ENCODE data around the gene GNAS-AS1. TPM values are rescaled to one million over a fixed set of nuclear protein-coding genes. Genes with fewer than 3 reads are reported as not detected.

Gene GNAS-AS1
- total RNA-seq, 4 donors from 2014 or later, result 0.55 to 1.1 TPM; not detected in 2

DNA sequence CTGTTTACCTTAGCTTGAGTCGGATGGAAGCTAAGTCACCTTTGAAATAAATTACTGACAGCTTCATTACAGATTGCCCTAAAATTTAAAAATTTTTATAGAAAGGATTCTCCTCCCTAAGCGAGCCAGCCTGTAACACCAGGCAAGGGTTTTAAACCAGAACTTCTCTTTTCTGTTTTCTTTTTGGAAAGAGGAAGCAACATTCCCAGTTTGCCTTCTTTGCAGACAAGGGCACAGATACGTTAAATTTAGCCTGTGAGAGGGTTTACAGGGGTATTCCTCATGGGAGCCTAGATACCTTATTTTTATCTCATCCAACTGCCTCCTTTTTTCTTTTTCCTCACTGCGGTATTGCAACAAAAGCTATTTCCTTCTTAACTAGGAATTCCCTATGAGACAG is 46.8 kb upstream of the GNAS-AS1 start:
- Histone ChIP-seq H3K4me3 (no peak overlapping the region), H3K36me3 (peaks cover 0 to 8% (median 0%) of the 10 kb centered on the region in 4 donors), H3K4me1 (peaks cover 23 to 65% (median 30%) of the 10 kb centered on the region in 4 donors), H3K9me3 (no peaks in the 10 kb centered on the region), H3K27ac (peak overlapping the region in 2 of 4 donors; percentile 5 to 19), H3K27me3 (no peaks in the 10 kb centered on the region)
- TF ChIP-seq CTCF (IDR thresholded peaks at IDR 0.05) (no peak), POLR2A (IDR thresholded peaks at IDR 0.05) (no peak), EP300 (IDR thresholded peaks at IDR 0.05; ENCODE audit: low read depth) (no peak), POLR2AphosphoS5 (IDR thresholded peaks at IDR 0.05) (no peak)
- in situ Hi-C loops (cut with MboI; ENCODE audit: low pct_ligation_motif_present in 1 of 4, low pct_unique_long_range_greater_than_20kb in 1 of 4, low sequenced_read_pairs in 3 of 4) (no loop called here), intact Hi-C loops (cut with DNase I; ENCODE audit: low total_unique reads) (loop anchor here (10.0 kb wide), 1 partner anchor 87 kb away; the partner anchor contains the start of gene NELFCD)
- no peak for DNase-seq
- WGBS, 2 donors (ENCODE audit: low coverage in 1 of 2), result 63 to 64% methylated on average over 3 to 4 of the region's 4 CpGs

GRCh38 chr20:58896820-58897219 is 46.1 kb upstream of the GNAS-AS1 start:
- H3K36me3 ChIP-seq, result peaks cover 0 to 8% (median 0%) of the 10 kb centered on the region in 4 donors
- no peak for TF ChIP-seq CTCF (IDR thresholded peaks at IDR 0.05)
- no peak for TF ChIP-seq EP300 (IDR thresholded peaks at IDR 0.05; ENCODE audit: low read depth)
- TF ChIP-seq POLR2A (IDR thresholded peaks at IDR 0.05), result no peak
- TF ChIP-seq POLR2AphosphoS5 (IDR thresholded peaks at IDR 0.05), result no peak
- H3K27ac ChIP-seq, result no peak overlapping the region
- in situ Hi-C loops (cut with MboI; ENCODE audit: low pct_ligation_motif_present in 1 of 4, low pct_unique_long_range_greater_than_20kb in 1 of 4, low sequenced_read_pairs in 3 of 4) (no loop called here), intact Hi-C loops (cut with DNase I; ENCODE audit: low total_unique reads) (loop anchor here (10.0 kb wide), 1 partner anchor 88 kb away; the partner anchor contains the start of gene NELFCD)
- H3K27me3 ChIP-seq, result no peaks in the 10 kb centered on the region
- no peak for DNase-seq
- no peaks in the 10 kb centered on the region for H3K9me3 ChIP-seq
- peaks cover 23 to 61% (median 30%) of the 10 kb centered on the region in 4 donors for H3K4me1 ChIP-seq
- H3K4me3 ChIP-seq, result no peak overlapping the region
- 59 to 78% methylated on average over 2 to 3 of the region's 3 CpGs for WGBS, 2 donors (ENCODE audit: low coverage in 1 of 2)

DNA sequence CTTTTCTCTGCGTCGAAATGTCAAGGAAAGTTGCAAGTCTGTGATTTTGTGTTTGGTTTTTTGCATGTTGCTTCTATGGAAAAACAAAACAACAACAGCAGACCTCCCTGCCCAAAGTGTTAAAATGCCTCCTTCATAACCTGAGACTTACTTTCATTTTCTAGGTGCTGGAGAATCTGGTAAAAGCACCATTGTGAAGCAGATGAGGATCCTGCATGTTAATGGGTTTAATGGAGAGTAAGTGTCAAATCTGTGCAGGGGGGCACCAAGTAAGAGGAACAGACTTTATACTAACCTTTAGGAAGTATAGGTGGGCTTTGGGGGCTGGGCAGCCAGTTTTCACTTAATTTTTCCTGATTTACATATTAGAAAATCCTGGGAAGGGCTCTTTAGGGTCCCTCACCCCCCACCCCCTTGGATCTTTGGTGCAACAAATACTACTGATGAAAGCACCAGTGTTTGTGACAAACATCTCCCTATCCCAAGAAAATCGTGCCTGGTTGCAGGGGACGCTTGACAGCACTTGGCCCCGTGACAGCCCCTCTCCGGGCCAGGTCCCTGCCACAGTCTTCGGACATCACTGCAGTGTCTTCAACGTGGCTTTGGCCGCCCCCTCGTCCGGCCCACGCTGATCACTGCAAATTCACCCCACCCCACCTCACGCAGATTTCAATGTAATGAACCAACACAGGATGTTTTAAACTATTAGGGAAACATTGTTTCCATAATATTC is 44.9 kb upstream of the GNAS-AS1 start:
- peaks cover 0 to 8% (median 0%) of the 10 kb centered on the region in 4 donors for H3K36me3 ChIP-seq
- H3K27me3 ChIP-seq, result no peaks in the 10 kb centered on the region
- 44 to 54% methylated on average over 10 to 13 of the region's 13 CpGs for WGBS, 2 donors (ENCODE audit: low coverage in 1 of 2)
- peak overlapping the region in 3 of 4 donors; percentile 21 to 100 (median 26) for H3K27ac ChIP-seq
- no peaks in the 10 kb centered on the region for H3K9me3 ChIP-seq
- no peak for DNase-seq
- TF ChIP-seq POLR2AphosphoS5 (IDR thresholded peaks at IDR 0.05) (no peak), EP300 (IDR thresholded peaks at IDR 0.05; ENCODE audit: low read depth) (no peak), CTCF (IDR thresholded peaks at IDR 0.05) (no peak), POLR2A (IDR thresholded peaks at IDR 0.05) (no peak)
- intact Hi-C loops (cut with DNase I; ENCODE audit: low total_unique reads) (loop anchor here (10.0 kb wide), 1 partner anchor 89 kb away; the partner anchor contains the start of gene NELFCD), in situ Hi-C loops (cut with MboI; ENCODE audit: low pct_ligation_motif_present in 1 of 4, low pct_unique_long_range_greater_than_20kb in 1 of 4, low sequenced_read_pairs in 3 of 4) (no loop called here)
- peak overlapping the region in 1 of 4 donors; percentile 17 for H3K4me3 ChIP-seq
- peaks cover 23 to 61% (median 30%) of the 10 kb centered on the region in 4 donors for H3K4me1 ChIP-seq

GRCh38 chr20:58894652-58895447 is 44.1 kb upstream of the GNAS-AS1 start:
- H3K4me3 ChIP-seq, result peak overlapping the region in 1 of 4 donors; percentile 8
- no peak for DNase-seq
- intact Hi-C loops (cut with DNase I; ENCODE audit: low total_unique reads), result loop anchor here (5.0 to 10.0 kb wide), 3 partner anchors 90 to 243 kb away; partner anchors contain the start of genes ATP5F1E, NELFCD and STX16
- in situ Hi-C loops (cut with MboI; ENCODE audit: low pct_ligation_motif_present in 1 of 4, low pct_unique_long_range_greater_than_20kb in 1 of 4, low sequenced_read_pairs in 3 of 4), result no loop called here
- no peaks in the 10 kb centered on the region for H3K27me3 ChIP-seq
- WGBS, 2 donors (ENCODE audit: low coverage in 1 of 2), result 20 to 52% methylated on average over 5 of the region's 5 CpGs
- H3K27ac ChIP-seq, result peak overlapping the region; percentile 21 to 100 (median 63)
- peaks cover 0 to 8% (median 0%) of the 10 kb centered on the region in 4 donors for H3K36me3 ChIP-seq
- TF ChIP-seq POLR2AphosphoS5 (IDR thresholded peaks at IDR 0.05) (no peak), CTCF (IDR thresholded peaks at IDR 0.05) (no peak), EP300 (IDR thresholded peaks at IDR 0.05; ENCODE audit: low read depth) (no peak)
- no peaks in the 10 kb centered on the region for H3K9me3 ChIP-seq
- peaks cover 23 to 66% (median 32%) of the 10 kb centered on the region in 4 donors for H3K4me1 ChIP-seq

Measured in transverse colon (tissue), 4 donors.